HG02970 (cell line): ENCODE data around the gene TMEFF1.

Source experiments
- ATAC-seq: cut with Tn5 transposase; IDR thresholded peaks from one replicate; pipeline ENCODE4 v1.9.1; 2021; ENCODE audit warnings: mild to moderate bottlenecking, moderate library complexity, moderate number of reproducible peaks; ENCODE audit not compliant: unreplicated experiment, low FRiP score

Gene TMEFF1

GRCh38 chr9:100567856-100568255 lies 94.9 kb downstream of the TMEFF1 start:
- ATAC-seq: no peak

DNA sequence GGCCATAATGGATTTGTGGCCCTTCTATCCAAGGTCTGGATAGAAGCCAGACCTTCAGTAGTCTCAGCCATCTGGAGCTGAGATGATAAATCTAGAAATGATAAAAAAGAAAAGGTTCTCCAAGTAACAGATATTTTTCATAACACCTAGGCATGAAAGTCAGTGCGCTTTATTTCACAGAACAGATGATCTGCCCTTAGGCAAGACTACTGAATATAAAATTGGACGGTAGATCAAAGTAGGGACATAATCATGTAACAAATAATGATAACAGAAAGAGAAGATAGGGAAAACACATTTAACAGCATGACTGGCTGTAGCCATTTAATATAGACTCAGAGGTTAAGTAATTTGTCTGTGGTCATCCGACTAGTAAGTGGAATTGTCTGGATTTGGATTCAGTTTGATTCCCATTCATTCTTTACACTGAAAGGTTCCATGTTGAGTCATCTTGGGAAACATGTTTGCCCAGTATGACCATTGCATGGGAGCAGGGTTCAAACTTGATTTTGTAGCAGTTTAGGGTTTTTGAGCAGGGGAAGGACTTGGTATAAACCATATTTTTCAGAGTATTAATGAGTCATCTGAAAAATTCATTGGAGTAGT lies 100.8 kb downstream of the TMEFF1 start:
- ATAC-seq: no peak

GRCh38 chr9:100575006-100575405 lies 102.1 kb downstream of the TMEFF1 start:
- ATAC-seq: no peak

DNA sequence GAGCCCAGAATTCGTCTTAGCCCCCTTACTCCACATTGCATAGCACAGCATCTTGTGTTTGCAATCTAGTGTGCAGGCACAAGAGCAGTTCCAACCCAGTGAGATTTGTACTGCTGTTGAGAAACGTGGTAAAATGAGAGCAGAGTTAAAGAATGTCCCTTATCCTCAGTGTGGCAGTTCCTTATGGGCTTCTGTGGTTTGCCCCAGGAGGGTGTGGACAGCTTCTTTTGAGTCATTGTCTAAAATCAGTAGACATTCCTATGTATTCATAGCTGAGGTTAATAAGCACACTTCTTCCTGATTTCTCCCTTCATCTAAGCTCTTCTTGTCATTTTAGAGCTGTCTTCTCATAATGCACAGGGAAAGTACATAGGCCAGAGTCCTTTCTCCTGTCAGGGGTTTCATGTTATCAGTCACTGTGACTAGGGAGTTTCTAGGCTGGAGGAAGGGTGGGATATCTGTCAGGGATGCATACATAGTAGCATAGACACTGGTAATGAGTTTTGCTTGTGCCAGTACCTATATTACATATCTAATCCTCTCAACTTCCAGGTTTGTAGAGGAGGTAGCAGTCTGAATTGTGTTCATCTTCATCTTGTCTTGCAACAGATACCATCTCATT lies 102.9 kb downstream of the TMEFF1 start:
- ATAC-seq: no peak

DNA sequence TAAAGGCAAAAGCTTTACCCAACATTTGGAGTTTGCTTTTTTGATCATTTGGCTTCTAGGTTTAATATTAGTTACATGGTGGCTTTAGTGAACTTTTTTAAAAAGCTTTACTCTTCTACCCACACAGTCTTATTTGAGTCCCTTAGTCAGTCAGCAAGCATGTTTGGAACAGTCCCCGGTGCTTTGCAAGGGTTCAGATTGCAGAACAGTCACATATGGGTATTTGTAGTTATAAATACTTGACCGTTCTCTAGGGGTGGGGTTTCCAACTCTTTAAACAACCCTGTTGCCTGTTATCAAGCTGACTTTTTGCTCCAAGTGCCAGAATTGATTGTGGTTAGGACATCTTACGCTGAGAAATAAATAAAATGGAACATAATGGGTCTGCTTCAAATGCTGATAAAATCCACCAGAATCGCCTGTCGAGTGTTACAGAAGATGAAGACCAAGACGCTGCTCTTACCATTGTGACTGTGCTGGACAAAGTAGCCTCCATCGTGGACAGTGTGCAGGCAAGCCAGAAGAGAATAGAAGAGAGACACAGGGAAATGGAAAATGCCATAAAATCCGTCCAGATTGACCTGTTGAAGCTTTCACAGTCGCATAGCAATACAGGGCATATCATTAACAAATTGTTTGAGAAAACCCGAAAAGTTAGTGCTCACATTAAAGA lies 105.0 kb downstream of the TMEFF1 start, which contains the start of gene CAVIN4:
CAVIN4 (plus strand) TSS at position 304 of the 673 bp plus-strand sequence; CDS start at position 369, 65 bp downstream.
- ATAC-seq: no peak

GRCh38 chr9:100578610-100579009 lies 105.7 kb downstream of the TMEFF1 start:
- ATAC-seq: no peak

DNA sequence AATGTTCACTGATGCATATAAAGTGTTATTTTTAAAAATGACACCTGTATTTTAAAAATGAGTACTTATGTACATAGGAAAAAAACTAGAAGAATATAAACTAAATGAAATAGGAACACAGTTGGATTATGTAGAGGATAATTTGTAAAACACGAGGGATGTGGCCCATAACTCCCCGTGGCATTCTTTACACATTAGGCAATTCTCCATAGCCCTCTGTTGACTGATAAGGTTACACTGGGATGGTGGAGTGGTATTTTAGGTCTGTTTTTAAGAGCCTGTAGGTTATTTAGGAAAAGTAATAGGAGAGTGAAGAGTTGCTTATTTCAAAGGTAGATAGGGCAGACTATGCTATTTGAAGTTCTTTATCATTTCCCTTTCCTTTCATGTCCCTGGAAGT lies 106.7 kb downstream of the TMEFF1 start:
- no peak for ATAC-seq

DNA sequence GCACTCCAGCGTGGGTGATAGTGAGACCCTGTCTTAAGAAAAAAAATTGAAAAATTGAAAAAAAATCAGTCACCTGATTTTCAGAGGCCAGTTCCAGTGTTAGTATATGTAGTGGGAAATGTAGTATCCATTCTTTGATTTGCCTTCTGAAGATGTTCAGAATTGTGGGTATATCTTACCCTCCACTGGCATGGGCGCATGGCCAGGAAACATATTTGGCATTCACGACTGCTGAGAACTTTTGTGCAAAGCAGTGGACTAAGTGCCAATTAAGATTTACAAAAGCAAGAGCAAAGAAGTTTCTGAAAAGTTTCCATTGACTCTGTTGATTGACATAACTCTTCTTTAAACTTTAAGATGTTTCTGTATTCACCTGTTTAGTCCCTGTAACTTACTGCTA lies 107.3 kb downstream of the TMEFF1 start:
- ATAC-seq: no peak

DNA sequence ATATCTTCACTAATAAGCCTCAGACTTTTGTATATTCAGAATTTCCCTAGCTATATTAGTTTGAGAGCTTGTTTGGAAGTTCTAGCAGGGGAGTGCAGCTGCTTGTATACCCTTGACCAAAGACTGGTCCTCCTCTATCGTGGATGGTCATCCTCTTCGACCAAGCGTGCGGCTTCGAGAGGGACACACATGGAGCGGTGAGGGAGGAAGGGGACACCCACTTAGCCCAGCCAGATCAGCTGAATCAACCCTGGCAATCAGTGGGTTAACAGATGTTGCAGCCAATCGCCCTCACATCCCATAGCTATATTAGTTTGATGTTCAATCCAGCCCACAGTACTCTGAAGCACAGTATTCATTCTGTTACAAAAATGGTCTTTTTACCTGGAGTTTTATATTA lies 108.1 kb downstream of the TMEFF1 start:
- ATAC-seq: no peak

DNA sequence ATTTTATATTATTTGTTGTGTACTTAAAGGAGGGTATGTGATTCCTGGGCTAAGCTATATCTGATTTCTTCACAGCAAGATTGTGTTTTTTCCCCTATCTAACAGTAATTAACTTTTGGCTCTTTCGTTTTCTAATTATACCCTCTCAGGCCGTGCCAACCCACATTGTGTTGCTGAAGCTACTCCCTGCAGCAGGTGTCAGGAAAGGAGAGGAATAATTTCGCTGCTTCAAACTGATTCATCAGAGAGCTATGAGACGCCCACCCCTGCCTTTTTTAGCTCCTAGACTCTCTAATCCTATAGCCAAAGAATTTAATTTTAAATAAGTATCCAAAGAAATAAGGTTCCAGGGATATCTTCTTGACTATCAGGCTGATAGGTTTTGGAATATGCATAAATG lies 108.7 kb downstream of the TMEFF1 start:
- ATAC-seq: no peak

DNA sequence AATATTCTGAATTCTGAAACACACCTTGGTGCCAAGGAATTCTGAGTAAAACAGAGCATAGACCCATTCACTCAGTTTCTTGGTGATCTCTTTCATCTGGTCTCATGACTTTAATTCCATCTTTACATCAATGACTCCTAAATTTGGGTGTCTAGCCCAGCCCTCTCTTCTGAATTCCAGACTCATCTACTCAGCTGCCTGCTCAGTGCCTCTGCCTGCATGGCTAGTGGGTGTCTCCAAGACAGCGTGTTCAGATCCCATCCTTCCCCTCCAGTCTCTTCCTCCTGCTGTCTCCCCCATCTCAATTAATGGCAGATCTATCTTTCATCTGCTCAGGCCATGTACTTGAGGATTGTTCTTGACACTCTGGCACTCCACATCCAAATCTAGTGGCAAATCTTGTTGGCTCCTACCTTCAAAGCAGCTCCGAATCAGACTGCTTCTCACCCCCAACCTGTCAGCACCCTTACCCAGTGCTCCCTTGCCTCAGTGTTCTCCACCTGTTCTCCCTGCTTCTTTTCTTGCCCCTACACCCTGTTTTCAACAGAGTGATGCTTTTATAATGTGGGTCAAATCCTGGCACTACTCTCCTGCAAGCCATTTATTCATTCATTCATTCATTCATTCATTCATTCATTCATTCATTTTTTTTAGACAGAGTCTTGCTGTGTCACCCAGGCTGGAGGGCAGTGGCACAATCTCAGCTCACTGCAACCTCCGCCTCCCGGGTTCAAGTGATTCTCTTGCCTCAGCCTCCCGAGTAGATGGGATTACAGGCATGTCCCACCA lies 110.3 kb downstream of the TMEFF1 start:
- ATAC-seq: no peak

DNA sequence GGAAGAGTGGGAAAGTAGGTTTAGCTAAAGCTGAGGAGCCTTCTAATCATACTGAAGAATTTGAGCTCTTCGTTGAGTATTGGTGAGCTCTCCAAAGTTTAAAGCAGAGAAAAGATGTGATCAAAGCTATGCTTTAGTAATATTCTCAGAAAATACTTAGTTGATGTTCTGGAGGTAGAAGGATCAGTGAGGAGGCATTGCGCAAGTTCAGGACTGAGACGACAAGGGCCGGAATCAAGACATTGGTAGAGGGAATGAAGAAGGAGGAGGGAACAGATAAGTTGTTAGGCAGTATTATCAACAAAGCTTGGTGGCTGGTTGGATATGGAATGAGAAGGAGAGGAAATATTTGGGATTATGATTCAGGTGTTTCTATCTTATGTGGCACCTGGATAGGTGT lies 112.0 kb downstream of the TMEFF1 start:
- no peak for ATAC-seq

DNA sequence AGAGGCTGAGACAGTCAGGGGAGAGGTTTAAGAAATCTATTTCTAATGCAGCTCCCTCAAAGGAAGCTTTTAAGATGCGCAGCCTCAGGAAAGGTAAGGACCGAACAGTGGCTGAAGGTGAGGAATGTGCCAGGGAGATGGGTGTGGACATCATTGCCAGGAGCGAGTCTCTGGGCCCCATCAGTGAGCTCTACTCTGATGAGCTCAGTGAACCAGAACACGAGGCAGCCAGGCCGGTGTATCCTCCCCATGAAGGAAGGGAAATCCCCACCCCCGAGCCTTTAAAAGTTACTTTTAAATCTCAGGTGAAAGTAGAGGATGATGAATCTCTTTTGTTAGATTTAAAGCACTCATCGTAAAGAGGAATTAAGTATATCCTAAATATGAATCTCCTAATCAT lies 113.1 kb downstream of the TMEFF1 start:
- no peak for ATAC-seq

DNA sequence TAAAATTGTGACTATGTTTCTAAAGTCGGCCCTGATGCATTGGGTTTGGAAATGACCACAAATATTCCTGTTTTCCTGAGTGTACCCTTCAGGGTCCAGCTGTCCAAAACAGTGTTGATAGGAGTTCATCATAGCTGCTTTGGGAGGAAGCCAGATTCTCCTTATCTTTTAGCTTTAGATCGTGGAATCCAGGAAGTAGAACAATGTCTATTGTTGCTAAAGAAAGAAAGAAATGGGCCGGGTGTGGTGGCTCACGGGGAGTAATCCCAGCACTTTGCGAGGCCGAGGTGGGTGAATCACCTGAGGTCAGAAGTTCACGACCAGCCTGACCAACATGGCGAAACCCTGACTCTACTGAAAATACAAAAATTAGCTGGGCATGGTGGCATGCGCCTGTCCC lies 114.4 kb downstream of the TMEFF1 start:
- no peak for ATAC-seq

DNA sequence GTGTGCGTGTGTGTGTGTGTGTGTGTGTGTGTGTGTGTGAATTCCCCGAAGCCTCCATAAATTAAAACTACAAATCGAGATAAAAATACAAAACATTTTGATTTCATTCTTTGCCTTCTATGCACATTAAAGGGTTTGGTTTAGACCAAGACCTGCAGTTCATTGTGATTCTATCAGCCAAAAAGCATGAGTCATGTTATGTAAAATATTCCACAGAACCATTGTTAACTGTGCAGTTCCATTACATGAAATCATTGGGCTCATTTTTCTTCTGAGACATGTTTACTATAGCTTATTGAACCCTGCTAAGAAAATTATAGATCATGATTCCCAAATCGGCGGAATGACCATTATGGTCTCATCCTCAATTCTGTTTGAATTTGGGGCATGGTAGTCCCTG lies 116.6 kb downstream of the TMEFF1 start:
- no peak for ATAC-seq

DNA sequence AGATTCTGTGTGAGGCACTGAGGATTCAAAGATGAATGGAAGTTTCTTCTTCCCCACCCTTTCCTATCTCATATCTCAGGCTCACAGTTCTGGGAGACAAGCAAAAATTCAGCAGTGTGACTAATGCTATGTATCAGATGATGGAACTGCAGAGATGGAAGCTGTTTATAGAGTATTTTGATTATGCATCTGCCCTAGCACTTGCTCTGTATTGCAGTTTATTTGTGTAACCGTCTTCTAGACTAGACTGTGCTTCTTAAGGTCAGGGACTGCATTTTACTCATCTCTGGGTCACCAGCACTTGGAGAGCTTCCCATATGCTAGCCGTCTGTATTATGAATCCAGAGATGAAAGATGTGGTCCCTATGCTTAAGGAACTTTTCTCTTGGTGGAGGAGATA lies 117.5 kb downstream of the TMEFF1 start:
- ATAC-seq: no peak

DNA sequence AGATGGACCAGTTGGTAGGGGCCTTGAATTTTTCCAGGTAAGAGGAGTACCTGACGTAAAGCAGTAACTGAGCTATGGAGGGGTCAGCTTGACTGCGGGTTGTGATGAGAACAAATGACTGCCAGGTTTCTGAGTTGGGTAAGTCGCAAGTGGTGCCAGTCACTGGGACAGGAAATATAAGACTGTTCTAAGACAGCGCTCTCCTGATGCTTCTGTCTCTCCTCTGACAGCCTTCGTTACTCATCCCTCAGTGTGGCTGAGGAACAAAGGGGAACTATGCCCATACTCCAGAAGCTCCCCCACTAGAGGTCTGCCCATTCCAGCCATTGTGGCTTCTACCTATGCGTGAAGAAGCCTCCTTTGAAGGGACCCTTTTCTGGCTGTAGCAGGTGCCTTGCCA lies 118.2 kb downstream of the TMEFF1 start:
- no peak for ATAC-seq

GRCh38 chr9:100591639-100592412 lies 118.9 kb downstream of the TMEFF1 start:
- no peak for ATAC-seq

GRCh38 chr9:100595391-100596199 lies 122.6 kb downstream of the TMEFF1 start:
- ATAC-seq: no peak

- ATAC-seq: no peak
Measured at GRCh38 chr9:100597236-100597635, 124.3 kb downstream of the TMEFF1 start.
